Bronchial epithelial cell (primary cell): ENCODE results near the gene TMEFF2. TPM values are rescaled to one million over a fixed set of nuclear protein-coding genes. Genes with fewer than 3 reads are reported as not detected.
A peak's percentile ranks its signal among the peaks of the same experiment; 100 is the strongest.

Experiments
- DNase-seq: peaks from one replicate; pipeline ENCODE4 v3.0.0-alpha.2; 2010; ENCODE audit warnings: low read depth
- FAIRE-seq: peaks from 2 replicates; lab custom pipeline; 2011; peaks lifted over from hg19 to GRCh38; lab: Jason Lieb, UNC
- H3K27me3 ChIP-seq: 2 replicates; pipeline ENCODE4 v1.5.1; 2011; ENCODE audit warnings: low read length; ENCODE audit not compliant: control insufficient read depth, insufficient read depth
- H3K36me3 ChIP-seq: 2 replicates; pipeline ENCODE4 v1.5.1; 2011; ENCODE audit warnings: low read length; ENCODE audit not compliant: control insufficient read depth, insufficient read depth
- H3K4me3 ChIP-seq: 2 replicates; pipeline ENCODE4 v1.5.1; 2011; ENCODE audit warnings: mild to moderate bottlenecking, low read depth, low read length, control low read depth
- total RNA-seq: library from RNA; depleted of rRNA; stranded (reverse); fragments of >200 nt; gene quantifications from 2 replicates; pipeline ENCODE4 v1.2.1, GENCODE V29; 2014
- TF ChIP-seq, protein P1 (sequence below): IDR thresholded peaks from 2 replicates; pipeline ENCODE4 v1.5.1; 2011; ENCODE audit warnings: mild to moderate bottlenecking, moderate library complexity, low read length, control low read depth, inconsistent platforms; ENCODE audit not compliant: insufficient read depth, severe bottlenecking

TMEFF2 gene
- total RNA-seq, 1 donor from 2014 or later: not detected

DNA sequence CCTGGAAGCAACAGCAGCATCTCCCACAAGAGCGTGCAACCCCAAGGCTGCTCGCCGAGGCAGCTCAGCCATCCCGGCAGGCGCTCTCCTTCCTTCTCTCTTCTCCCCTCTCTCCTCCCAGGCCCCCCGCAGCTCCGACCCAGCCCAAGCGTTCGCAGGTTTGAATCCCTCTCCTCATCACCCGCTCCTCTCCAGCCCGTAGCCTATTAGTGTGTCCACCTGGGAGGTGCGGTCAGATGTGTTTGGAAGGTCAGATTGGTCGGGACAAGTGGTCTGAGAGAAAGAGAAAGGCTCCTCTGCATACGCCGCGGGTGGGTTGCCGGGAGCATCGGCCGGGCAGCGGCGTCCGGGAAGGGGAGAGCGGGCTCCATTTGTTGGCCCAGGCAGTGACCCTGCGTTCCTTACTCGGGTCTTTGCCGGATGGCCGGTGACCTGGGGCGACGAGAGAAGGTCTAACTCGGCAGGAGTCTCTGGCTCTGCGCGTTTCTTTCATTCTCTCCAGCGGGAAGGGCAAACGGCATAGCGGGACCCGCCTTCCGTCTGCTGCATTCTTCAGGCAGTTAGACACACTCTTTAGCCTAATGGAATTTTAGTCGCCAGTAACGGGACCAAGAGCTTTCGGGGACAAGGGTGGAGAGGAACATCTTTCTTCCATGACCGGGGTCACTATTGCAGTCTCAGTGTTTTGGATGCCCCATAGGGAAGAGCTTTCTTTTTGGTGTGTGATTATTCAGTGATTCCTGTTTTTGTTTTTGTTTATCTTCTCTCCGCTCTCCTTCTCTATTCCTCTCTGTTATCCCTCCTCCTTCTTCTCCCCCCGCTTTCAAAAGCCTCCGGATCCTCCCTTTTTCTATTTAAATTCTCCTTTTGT, 1.1 kb upstream of the TMEFF2 start:
- H3K4me3 ChIP-seq: peak overlapping the region; percentile 24
- DNase-seq (peak; percentile 10), FAIRE-seq (no peak)
- peaks cover 42% of the 10 kb centered on the region for H3K27me3 ChIP-seq
- no peaks in the 10 kb centered on the region for H3K36me3 ChIP-seq
- TF ChIP-seq, protein P1, sequence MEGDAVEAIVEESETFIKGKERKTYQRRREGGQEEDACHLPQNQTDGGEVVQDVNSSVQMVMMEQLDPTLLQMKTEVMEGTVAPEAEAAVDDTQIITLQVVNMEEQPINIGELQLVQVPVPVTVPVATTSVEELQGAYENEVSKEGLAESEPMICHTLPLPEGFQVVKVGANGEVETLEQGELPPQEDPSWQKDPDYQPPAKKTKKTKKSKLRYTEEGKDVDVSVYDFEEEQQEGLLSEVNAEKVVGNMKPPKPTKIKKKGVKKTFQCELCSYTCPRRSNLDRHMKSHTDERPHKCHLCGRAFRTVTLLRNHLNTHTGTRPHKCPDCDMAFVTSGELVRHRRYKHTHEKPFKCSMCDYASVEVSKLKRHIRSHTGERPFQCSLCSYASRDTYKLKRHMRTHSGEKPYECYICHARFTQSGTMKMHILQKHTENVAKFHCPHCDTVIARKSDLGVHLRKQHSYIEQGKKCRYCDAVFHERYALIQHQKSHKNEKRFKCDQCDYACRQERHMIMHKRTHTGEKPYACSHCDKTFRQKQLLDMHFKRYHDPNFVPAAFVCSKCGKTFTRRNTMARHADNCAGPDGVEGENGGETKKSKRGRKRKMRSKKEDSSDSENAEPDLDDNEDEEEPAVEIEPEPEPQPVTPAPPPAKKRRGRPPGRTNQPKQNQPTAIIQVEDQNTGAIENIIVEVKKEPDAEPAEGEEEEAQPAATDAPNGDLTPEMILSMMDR: no peak

DNA sequence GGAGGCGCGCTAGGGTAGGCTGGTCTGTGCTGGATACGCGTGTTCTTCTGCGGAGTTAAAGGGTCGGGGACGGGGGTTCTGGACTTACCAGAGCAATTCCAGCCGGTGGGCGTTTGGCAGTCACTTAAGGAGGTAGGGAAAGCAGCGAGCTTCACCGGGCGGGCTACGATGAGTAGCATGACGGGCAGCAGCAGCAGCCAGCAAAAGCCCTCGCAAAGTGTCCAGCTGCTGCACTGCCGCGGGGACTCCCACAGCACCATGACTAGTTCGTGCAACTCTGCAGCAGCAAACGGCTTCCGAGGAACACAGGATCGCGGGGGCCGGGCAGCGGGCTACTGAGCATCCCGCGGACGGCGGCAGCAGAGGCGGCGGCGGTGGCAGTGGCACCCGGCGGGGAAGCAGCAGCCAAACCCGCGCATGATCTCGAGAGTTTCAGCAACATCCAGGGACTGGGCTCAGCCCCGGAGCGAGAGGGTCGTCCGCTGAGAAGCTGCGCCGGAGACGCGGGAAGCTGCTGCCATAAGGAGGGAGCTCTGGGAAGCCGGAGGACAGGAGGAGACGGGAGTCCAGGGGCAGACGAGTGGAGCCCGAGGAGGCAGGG, 368 bp downstream of the TMEFF2 start:
- DNase-seq: no peak
- no peak for FAIRE-seq

DNA sequence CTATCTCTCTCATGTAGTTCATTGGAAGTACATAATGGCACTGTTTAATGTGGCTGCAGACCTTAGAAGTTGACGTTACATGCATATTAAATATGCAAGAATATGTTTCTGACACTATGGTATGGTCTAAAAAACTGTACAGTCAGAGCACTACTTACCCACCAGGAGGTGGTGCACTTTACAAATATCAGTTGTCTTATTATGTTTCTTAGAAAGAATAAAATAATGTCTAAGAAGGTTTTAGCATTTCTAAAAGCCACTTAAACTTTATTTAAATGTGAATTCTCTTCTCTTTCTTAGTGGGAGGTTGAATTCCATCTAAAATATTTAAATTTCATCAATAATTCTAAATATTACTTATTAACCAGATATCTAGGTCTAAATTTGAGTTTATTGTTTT, 4.3 kb downstream of the TMEFF2 start:
- TF ChIP-seq, protein P1: peak; percentile 32
- DNase-seq: peak; percentile 42
- no peak for FAIRE-seq
- Histone ChIP-seq H3K27me3 (peaks cover 27% of the 10 kb centered on the region), H3K36me3 (no peaks in the 10 kb centered on the region), H3K4me3 (no peak overlapping the region)

More for the DNA sequence above, 368 bp downstream of the TMEFF2 start:
- TF ChIP-seq, protein P1: no peak
- Histone ChIP-seq H3K4me3 (no peak overlapping the region), H3K27me3 (peaks cover 42% of the 10 kb centered on the region), H3K36me3 (no peaks in the 10 kb centered on the region)

DNA sequence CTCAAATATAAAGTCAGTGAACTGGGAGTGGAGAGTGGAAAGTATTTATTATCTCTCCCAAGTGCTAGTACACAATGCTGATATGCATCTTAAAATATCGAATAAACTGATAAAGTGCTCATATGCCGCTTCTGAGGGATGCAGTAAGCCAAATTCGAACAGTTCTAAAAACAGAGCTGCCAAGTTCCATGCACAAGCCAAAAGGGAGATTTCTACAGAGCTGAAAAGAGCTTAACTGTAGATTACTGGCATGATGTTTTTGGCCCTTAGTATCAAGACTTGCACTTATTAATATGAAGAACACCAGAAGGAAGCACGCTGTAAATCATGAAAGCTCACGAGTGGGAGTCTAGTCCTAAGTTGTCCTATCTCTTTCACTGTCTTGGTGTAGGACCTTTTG, 7.9 kb downstream of the TMEFF2 start:
- peaks cover 4% of the 10 kb centered on the region for H3K27me3 ChIP-seq
- H3K36me3 ChIP-seq: no peaks in the 10 kb centered on the region
- DNase-seq: no peak
- TF ChIP-seq, protein P1: no peak
- FAIRE-seq: no peak
- H3K4me3 ChIP-seq: no peak overlapping the region

DNA sequence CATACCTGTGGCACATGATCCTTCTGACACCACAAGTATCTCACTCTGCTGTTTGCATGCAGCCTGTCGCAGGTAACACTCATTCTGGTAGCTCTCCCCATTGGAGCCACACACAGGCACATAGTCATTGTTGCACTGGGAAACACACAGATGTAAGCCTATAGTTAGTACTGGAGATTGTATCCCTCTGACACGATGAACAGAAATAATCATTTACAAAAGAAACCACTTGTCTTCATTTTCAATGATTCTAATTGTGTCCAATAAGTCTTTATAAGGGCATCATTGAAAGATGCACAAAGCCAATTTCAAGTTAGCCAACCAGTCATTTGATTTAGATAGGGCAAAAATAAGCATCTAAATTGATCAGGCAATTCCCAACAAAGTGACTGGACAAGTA, 10.4 kb downstream of the TMEFF2 start:
- no peaks in the 10 kb centered on the region for H3K36me3 ChIP-seq
- DNase-seq (no peak), FAIRE-seq (no peak)

More for the DNA sequence above, 10.4 kb downstream of the TMEFF2 start:
- TF ChIP-seq, protein P1: no peak
- H3K27me3 ChIP-seq: peaks cover 2% of the 10 kb centered on the region
- no peak overlapping the region for H3K4me3 ChIP-seq
